ENCODE results near the gene KIF18B. TPM values are rescaled to one million over a fixed set of nuclear protein-coding genes. Genes with fewer than 3 reads are reported as not detected.

KIF18B gene
- total RNA-seq, 1 donor from 2014 or later: 1.7 TPM

DNA sequence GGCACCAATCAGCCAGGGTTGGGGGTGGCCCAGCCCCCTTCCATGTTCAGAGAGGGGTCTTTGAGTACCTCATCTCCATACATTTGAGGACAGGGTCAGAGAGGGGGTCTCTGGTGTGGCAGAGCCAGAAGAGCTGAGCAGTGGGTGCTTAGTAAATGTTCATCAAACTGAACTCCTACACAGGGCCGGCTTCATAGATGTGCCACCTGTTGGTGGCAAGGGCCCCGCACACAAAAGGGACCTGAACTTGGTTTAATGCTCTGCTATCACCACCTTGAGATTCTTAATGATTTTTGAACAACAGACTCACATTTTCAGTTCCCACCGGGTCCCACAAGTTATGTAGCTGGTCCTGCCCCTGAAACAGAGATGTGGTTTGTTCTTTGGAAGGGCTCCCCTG, 29.5 kb upstream of the KIF18B start:
- no peak overlapping the region for H3K27ac Mint-ChIP-seq
- TF ChIP-seq CTCF (IDR thresholded peaks at IDR 0.05): no peak
- intact Hi-C loops (cut with micrococcal nuclease): no loop called here
- no peaks in the 10 kb centered on the region for H3K4me1 Mint-ChIP-seq
- ChIA-PET POLR2A (no interaction called here), CTCF (no interaction called here)
- DNase-seq: no peak
- no peaks in the 10 kb centered on the region for H3K36me3 Mint-ChIP-seq (ENCODE audit: low read depth)
- no peak for ATAC-seq (ENCODE audit: low read depth)
- no peaks in the 10 kb centered on the region for H3K9me3 Mint-ChIP-seq
- no peak overlapping the region for H3K4me3 Mint-ChIP-seq
- H3K27me3 Mint-ChIP-seq: peaks cover 29% of the 10 kb centered on the region

GRCh38 chr17:44976206-44976605, 28.6 kb upstream of the KIF18B start:
- no peak overlapping the region for H3K27ac Mint-ChIP-seq
- H3K4me1 Mint-ChIP-seq: no peaks in the 10 kb centered on the region
- ChIA-PET CTCF (no interaction called here), POLR2A (interaction anchor here (0.6 kb wide), 1 partner anchor 109 kb away, joined by 3 read pairs; no protein-coding TSS in a partner anchor)
- peaks cover 28% of the 10 kb centered on the region for H3K27me3 Mint-ChIP-seq
- ATAC-seq (ENCODE audit: low read depth) (no peak), DNase-seq (no peak)
- no peak for TF ChIP-seq CTCF (IDR thresholded peaks at IDR 0.05)
- no peak overlapping the region for H3K4me3 Mint-ChIP-seq
- H3K9me3 Mint-ChIP-seq: no peaks in the 10 kb centered on the region
- intact Hi-C loops (cut with micrococcal nuclease): no loop called here
- no peaks in the 10 kb centered on the region for H3K36me3 Mint-ChIP-seq (ENCODE audit: low read depth)

GRCh38 chr17:44972953-44973352, 25.4 kb upstream of the KIF18B start:
- peaks cover 19% of the 10 kb centered on the region for H3K4me1 Mint-ChIP-seq
- intact Hi-C loops (cut with micrococcal nuclease): no loop called here
- peaks cover 23% of the 10 kb centered on the region for H3K27me3 Mint-ChIP-seq
- no peak for DNase-seq
- ChIA-PET POLR2A (no interaction called here), CTCF (no interaction called here)
- H3K27ac Mint-ChIP-seq: no peak overlapping the region
- TF ChIP-seq CTCF (IDR thresholded peaks at IDR 0.05): no peak
- H3K9me3 Mint-ChIP-seq: no peaks in the 10 kb centered on the region
- no peaks in the 10 kb centered on the region for H3K36me3 Mint-ChIP-seq (ENCODE audit: low read depth)
- no peak for ATAC-seq (ENCODE audit: low read depth)
- H3K4me3 Mint-ChIP-seq: no peak overlapping the region

DNA sequence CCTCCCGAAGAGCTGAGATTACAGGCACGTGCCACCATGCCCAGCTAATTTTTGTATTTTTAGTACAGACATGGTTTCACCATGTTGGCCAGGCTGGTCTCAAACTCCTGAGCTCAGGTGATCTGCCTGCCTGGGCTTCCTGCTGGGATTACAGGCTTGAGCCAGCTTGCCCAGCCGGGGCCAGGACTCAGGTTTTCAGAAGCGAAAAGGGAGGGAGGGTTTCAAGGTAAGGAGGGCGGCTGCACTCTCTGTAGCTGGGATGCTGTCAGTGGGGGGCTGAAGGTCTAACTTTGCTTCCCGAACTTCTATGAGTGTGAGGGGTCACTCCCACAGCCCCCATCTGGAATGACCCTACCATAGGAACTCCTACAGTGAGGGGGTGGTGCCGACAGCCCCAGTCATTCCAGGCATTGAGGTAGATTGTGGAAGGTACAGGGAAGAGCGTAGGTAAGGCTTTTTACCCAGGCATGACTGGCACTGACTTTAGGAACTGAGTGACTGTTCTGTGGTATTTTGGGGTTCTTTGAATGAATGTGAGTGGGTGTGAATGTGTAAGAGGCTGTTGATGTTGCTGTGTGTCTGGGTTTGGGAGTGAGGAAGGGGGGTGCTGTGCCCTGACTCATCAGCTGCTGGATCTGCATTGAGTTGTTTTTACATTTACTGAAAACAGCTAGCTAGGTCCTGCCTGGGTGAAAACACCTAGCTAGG, 24.4 kb upstream of the KIF18B start:
- Mint-ChIP-seq H3K27me3 (peaks cover 25% of the 10 kb centered on the region), H3K4me1 (peaks cover 24% of the 10 kb centered on the region), H3K36me3 (ENCODE audit: low read depth) (no peaks in the 10 kb centered on the region), H3K9me3 (no peaks in the 10 kb centered on the region), H3K27ac (no peak overlapping the region), H3K4me3 (no peak overlapping the region)
- no peak for ATAC-seq (ENCODE audit: low read depth)
- TF ChIP-seq CTCF (IDR thresholded peaks at IDR 0.05): no peak
- intact Hi-C loops (cut with micrococcal nuclease): no loop called here
- POLR2A ChIA-PET: no interaction called here
- no peak for DNase-seq
- CTCF ChIA-PET: no interaction called here

GRCh38 chr17:44970136-44970741, 22.7 kb upstream of the KIF18B start:
- H3K4me3 Mint-ChIP-seq: peak overlapping the region; percentile 78
- peak; percentile 24 for DNase-seq
- peaks cover 37% of the 10 kb centered on the region for H3K4me1 Mint-ChIP-seq
- no peak for TF ChIP-seq CTCF (IDR thresholded peaks at IDR 0.05)
- H3K27me3 Mint-ChIP-seq: peaks cover 32% of the 10 kb centered on the region
- intact Hi-C loops (cut with micrococcal nuclease): no loop called here
- no peaks in the 10 kb centered on the region for H3K36me3 Mint-ChIP-seq (ENCODE audit: low read depth)
- ATAC-seq (ENCODE audit: low read depth): no peak
- no peaks in the 10 kb centered on the region for H3K9me3 Mint-ChIP-seq
- H3K27ac Mint-ChIP-seq: no peak overlapping the region
- ChIA-PET CTCF (no interaction called here), POLR2A (no interaction called here)
